ENCODE results near the gene KDM3A.

KDM3A gene

DNA sequence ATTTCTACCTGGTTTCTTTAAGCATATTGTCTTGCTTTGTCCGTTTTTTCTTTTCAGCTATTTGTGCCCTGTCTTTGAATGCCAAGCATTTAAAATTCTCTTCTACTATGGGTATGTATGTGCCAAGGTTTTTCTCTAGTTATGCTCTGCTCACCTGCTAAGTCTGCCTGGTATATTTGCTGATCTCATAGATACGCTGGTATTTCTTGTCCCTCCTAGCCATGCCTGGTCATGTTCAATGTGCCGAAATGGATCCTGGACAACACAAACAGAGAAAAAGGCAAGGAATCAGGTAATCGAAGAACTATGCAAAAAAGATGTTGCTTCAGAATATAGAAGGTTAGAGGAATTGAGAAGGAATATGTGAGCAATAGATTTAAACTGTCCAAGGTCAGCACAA lies 14.9 kb upstream of the KDM3A start:
- DNase-seq (ENCODE audit: extremely low read depth, insufficient read length), result no peak
- no peak for TF ChIP-seq CTCF (IDR thresholded peaks at IDR 0.05; ENCODE audit: insufficient read depth, low read length, poor library complexity, severe bottlenecking)
- H3K36me3 ChIP-seq (ENCODE audit: control insufficient read depth, insufficient read depth, low read length), result no peaks in the 10 kb centered on the region
- H3K4me3 ChIP-seq (replicated peaks; ENCODE audit: low read depth, low read length), result no peak overlapping the region
- no peaks in the 10 kb centered on the region for H3K27me3 ChIP-seq (replicated peaks; ENCODE audit: control insufficient read depth, insufficient read depth, low read length)

- no peaks in the 10 kb centered on the region for H3K27me3 ChIP-seq (replicated peaks; ENCODE audit: control insufficient read depth, insufficient read depth, low read length)
- no peak for TF ChIP-seq CTCF (IDR thresholded peaks at IDR 0.05; ENCODE audit: insufficient read depth, low read length, poor library complexity, severe bottlenecking)
- no peak overlapping the region for H3K4me3 ChIP-seq (replicated peaks; ENCODE audit: low read depth, low read length)
- DNase-seq (ENCODE audit: extremely low read depth, insufficient read length), result no peak
- H3K36me3 ChIP-seq (ENCODE audit: control insufficient read depth, insufficient read depth, low read length), result no peaks in the 10 kb centered on the region
Observed at GRCh38 chr2:86429335-86429734, 11.8 kb upstream of the KDM3A start.

DNA sequence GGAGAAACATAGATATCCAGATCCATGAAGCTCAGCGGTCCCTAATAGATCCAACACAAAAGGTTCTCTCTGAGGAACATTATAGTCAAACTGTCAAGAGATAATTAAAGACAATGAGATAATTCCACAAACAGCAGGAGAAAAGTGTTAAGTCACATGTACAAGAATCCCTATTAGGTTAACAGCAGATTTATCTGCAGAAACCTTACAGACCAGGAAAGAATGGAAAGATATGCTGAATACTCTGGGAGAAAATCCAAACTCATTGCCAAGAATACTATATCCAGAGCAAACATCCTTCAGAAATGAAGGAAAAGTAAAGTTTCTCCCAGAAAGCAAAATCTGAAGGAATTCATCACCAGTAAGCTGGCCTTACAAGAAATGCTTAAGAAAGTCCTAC lies 10.8 kb upstream of the KDM3A start:
- DNase-seq (ENCODE audit: extremely low read depth, insufficient read length), result no peak
- Histone ChIP-seq H3K27me3 (replicated peaks; ENCODE audit: control insufficient read depth, insufficient read depth, low read length) (no peaks in the 10 kb centered on the region), H3K4me3 (replicated peaks; ENCODE audit: low read depth, low read length) (no peak overlapping the region), H3K36me3 (ENCODE audit: control insufficient read depth, insufficient read depth, low read length) (no peaks in the 10 kb centered on the region)
- TF ChIP-seq CTCF (IDR thresholded peaks at IDR 0.05; ENCODE audit: insufficient read depth, low read length, poor library complexity, severe bottlenecking), result no peak

- Histone ChIP-seq H3K4me3 (replicated peaks; ENCODE audit: low read depth, low read length) (no peak overlapping the region), H3K36me3 (ENCODE audit: control insufficient read depth, insufficient read depth, low read length) (no peaks in the 10 kb centered on the region), H3K27me3 (replicated peaks; ENCODE audit: control insufficient read depth, insufficient read depth, low read length) (no peaks in the 10 kb centered on the region)
- TF ChIP-seq CTCF (IDR thresholded peaks at IDR 0.05; ENCODE audit: insufficient read depth, low read length, poor library complexity, severe bottlenecking), result no peak
- DNase-seq (ENCODE audit: extremely low read depth, insufficient read length), result no peak
Observed at GRCh38 chr2:86433137-86433536, 8.0 kb upstream of the KDM3A start.

DNA sequence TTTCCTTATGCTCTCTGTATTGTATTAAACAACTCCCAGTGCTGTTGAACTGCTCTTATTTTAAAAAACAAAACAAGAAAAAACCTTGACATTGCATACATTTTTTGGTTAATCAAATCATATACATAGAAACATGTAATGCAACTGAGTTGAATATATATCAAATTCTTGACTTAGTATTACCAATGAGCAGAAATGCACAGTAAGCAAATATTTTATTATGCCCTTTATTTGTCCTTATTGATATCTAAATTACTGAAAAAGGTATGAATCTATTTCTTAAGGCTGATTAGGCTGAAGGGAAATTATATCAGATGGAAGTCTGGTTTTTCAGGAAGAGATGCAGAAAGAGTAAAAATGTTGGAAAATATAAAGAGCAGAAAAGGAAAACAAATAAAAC lies 6.9 kb upstream of the KDM3A start:
- Histone ChIP-seq H3K4me3 (replicated peaks; ENCODE audit: low read depth, low read length) (no peak overlapping the region), H3K27me3 (replicated peaks; ENCODE audit: control insufficient read depth, insufficient read depth, low read length) (no peaks in the 10 kb centered on the region), H3K36me3 (ENCODE audit: control insufficient read depth, insufficient read depth, low read length) (no peaks in the 10 kb centered on the region)
- no peak for DNase-seq (ENCODE audit: extremely low read depth, insufficient read length)
- TF ChIP-seq CTCF (IDR thresholded peaks at IDR 0.05; ENCODE audit: insufficient read depth, low read length, poor library complexity, severe bottlenecking), result no peak

- Histone ChIP-seq H3K27me3 (replicated peaks; ENCODE audit: control insufficient read depth, insufficient read depth, low read length) (no peaks in the 10 kb centered on the region), H3K4me3 (replicated peaks; ENCODE audit: low read depth, low read length) (no peak overlapping the region), H3K36me3 (ENCODE audit: control insufficient read depth, insufficient read depth, low read length) (no peaks in the 10 kb centered on the region)
- no peak for TF ChIP-seq CTCF (IDR thresholded peaks at IDR 0.05; ENCODE audit: insufficient read depth, low read length, poor library complexity, severe bottlenecking)
- no peak for DNase-seq (ENCODE audit: extremely low read depth, insufficient read length)
Observed at GRCh38 chr2:86435531-86435930, 5.6 kb upstream of the KDM3A start.
